Right forelimb (tissue), 1 donor: Measurements from ENCODE around the gene PPM1B.
"Not testable (repeated sequence)": the region's sequence is repeated elsewhere in the genome, so short reads cannot be mapped to it uniquely, and the experiment has no call there.

ENCODE experiments used
- DNase-seq: peaks from one replicate; pipeline ENCODE4 v3.0.0-alpha.2; 2018

Gene PPM1B

DNA sequence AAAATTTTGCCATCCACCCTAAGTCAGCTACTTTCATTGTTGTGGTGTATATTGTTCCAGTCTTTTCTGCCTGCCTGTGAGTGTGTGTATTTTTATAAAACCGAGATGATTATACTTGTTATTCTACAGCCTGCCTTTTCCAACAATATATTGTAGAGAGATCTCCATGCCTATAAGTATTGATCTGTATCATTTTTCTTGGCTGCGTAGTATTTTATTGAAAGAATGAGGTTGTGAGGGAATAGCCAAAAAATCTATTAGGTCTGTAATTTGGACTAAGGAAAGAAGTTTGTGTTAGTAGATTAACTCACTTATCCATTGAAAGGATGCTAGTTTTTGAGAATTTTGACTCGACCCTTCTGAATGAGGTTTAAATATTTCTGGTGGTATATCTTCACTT is 34.9 kb downstream of the PPM1B start:
- DNase-seq = no peak

DNA sequence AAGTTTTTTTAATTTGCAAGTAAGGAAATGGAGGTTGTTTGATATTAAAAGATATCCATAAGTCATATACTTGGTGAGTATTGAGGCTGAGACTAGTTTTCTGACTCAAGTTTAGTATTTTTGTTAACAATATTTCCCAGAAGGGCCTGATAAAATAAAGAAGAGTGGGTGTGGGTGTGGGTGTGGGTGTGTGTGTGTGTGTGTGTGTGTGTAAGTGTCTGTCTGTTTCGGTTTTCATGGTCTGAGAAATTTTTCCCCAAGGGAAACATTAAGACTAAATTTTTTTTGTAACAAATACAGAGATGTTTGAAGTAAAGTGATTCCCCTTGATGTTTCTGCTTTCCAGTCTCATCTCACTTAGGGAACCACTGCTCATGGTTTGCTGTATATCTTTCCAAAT is 36.5 kb downstream of the PPM1B start:
- DNase-seq = no peak

DNA sequence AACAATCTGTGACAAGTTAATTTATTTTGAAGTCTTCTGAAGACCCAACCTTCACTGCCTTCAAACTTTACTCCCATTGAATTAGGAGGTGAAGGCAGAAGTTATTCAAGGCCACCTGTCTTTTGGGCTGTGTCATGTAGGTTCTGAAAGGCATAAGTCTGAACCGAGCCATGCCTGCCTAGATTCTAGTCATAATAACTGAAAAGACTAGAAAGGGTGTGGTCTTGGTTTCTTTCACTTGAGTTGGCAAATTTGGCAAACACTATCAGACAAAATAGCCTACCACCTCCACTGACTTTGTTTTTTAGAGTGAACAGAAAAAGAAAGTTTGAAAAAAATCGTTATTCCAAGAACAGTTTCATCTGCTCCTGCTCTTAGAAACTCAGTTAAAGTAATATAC is 38.4 kb downstream of the PPM1B start:
- no peak for DNase-seq

DNA sequence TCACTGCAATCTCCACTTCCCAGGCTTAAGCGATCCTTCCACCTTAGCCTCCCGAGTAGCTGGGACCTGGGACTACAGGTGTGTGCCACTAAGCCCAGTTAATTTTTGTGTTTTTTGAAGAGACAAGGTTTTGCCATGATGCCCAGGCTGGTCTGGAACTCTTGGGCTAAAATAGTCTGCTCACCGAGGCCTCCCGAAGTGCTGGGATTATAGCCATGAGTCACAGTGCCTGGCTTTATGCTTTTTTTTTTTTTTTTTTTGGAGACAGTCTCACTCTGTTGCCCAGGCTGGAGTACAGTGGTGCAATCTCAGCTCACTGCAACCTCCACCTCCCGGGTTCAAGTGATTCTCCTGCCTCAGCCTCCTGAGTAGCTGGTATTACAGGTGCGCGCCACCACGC is 39.0 kb downstream of the PPM1B start:
- DNase-seq = not testable (repeated sequence)

DNA sequence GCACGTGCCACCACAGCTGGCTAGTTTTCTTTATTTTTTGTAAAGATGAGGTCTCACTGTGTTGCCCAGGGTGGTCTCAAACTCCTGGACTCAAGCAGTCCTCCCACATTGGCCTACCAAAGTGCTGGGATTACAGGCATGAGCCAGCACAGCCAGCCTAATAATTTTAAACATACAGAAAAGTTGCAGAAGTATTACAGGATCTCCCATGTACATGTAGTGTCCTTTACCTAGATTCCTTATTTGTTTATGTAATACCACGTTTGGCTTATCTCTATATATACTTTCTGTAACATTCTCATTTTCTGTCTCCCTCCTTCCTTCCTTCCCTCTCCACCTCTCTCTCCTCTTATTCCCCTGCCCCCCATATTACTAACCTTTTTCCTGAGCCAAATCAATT is 41.7 kb downstream of the PPM1B start:
- no peak for DNase-seq

DNA sequence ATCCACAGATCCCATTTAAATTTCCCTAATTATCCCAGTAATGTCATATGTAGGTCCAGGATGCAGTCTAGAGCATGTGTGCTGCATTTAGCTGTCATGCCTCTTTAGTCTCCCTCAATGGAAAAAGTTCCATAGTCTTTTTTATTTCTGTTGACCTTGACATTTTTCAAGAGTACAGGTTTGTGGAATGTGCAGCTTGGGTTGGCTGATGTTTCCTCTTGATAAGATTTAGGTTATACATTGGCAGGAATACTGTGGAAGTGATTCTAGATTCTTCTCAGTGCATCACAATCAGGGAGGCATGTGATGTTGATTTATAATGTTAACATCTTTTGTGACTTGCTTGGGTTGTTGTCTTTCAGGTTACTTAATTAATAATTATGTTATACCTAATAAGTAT is 42.5 kb downstream of the PPM1B start:
- DNase-seq = no peak

DNA sequence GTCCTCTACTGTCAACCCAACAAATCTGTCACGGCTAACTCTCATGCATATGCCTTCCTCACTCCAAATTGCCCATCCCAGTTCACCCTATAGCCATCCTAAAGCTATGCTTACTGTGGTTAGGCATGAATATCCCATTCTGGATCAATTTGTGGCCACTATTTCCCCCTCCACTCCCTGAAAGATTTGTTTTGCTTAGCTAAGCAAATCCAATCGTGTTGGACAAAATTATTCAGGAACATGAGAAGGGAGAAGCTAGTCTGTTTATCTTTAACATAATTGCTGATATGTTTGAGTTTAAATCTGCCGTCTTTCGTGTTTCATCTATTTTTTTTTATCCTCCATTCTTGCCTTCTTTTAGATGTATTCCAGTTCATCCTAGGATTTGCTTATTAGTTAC is 43.6 kb downstream of the PPM1B start:
- DNase-seq = no peak

DNA sequence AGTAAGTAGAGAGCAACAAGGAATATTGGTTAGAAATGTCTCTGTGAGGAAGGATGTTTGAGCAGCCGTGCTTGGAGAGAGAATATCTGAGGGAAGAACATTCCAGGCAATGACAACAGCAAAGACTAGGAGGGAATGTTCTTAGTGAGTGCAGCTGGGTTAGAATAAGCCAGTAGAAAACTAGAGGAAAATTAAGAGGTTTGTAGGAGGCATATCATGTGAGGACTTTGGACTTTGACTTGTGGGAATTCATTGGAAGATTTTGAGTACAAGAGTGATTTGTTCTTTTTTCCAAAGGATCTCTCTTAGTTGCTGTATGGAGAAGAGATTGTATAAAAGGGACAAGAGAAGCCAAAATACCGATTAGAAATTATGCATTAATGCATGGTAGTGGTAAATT is 47.2 kb downstream of the PPM1B start:
- DNase-seq = no peak

DNA sequence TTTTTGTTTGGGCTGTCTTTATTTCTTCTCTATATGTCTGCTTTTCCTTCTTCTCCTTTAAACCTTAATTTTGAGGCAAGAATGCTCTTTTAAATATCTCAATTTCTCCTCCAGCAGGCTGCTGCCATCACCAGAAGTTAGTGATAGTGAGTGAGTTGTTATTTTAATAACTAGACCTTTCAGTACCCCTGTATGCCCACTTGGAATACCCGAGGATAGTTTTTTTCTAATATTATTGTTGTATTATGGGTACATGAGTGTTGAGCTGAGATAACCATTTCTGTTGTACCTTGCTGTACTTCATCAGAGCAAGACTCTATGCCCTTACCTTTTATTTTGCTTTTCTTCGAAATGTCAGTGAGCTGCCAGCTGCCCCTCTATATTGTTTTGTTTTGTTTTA is 50.1 kb downstream of the PPM1B start:
- DNase-seq = no peak

DNA sequence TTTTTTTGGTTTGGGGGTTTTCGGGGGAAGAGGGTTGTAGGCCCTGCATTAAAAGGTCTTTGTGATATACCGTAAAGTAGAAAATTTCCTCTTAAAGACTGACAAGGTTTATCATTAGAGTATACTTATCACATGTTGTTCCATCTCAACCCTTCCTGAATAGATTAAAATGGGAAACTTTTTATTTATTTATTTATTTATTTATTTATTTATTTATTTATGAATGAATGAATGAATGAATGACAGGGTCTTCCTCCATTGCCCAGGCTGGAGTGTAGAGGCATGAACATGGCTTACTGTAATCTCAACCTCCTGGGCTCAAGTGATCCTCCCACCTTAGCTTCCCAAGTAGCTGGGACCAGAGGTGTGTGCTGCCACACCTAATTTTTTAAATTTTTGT is 58.1 kb downstream of the PPM1B start:
- no peak for DNase-seq

DNA sequence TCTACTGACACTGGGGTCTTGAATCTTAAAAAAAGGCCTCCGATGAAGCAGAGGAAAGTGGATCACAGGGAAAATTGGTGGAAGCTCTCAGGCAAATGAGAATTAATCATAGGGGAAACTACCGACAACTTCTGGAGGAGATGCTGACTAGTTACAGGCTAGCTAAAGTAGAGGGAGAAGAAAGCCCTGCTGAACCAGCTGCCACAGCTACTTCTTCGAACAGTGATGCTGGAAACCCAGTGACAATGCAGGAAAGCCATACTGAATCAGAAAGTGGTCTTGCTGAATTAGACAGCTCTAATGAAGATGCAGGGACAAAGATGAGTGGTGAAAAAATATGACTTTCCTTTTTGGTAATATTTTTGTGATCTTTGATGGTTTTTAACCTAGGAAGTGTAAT is 61.7 kb downstream of the PPM1B start:
- no peak for DNase-seq

DNA sequence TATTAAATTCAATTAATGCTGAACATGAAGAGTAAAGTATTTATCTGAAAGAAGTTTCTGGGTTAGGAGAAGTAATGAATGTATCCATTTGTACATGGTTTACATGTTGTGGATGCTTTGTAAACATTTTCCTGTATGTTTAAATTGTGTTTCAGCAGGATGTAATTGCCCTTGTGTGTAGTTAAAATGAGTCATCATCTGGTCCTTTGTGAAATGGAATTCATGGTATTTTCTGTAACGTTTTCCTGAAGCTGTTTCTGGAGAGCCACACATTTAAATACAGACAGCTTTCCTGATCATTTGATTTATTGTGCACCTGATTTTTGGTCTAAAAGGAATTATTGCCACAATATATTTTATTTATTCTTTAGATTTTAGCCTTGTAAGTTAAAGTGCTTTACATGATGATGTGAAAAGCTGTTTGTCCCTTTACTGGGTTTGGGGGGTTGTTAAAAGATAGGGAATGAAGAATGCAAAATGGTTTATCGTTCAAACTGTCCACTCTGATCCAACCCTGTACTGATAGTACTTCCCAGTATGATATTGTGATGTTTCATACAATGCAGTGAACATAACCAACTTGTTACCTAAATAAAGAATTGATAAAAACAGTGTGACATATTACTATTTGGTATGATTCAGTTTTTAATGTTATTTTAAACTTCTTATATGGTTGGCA is 64.9 kb downstream of the PPM1B start:
- no peak for DNase-seq

DNA sequence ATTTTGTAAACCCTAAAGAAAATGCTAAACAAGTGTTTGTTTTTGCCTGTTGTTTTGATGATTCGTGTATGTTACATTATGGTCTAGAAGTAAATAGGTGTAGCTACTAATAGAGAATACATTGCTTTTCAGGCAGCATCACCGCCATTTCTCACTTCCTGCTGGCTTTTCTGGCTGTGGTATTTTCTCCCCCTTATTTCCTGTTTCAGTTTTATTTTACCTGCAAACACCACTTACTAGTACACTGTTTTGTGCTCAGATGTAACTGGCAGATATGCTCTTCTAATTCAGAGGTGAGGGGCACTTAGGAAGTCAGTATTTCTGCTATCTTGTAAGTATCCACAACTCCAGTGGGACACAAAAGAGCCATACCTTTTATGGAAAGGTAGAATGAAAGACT is 68.5 kb downstream of the PPM1B start:
- DNase-seq = no peak

DNA sequence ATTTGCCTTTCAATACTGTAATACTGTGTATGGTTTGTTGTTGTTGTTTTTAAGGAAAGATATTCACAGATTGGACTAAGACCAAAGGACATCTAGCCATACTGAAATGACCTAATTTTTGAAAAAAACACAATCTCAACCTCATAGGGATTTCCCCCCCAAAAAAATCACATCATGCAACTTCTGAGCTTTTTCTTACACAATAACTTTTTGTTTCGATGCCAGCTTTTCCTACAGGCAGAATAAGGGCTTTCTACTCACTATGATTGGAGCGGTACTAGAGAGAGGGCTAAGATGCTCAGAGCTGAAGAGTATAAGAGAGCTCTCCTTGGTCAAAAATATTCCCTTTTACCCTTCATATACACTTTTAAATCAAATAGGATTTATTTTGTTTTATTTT is 74.2 kb downstream of the PPM1B start:
- DNase-seq = no peak

DNA sequence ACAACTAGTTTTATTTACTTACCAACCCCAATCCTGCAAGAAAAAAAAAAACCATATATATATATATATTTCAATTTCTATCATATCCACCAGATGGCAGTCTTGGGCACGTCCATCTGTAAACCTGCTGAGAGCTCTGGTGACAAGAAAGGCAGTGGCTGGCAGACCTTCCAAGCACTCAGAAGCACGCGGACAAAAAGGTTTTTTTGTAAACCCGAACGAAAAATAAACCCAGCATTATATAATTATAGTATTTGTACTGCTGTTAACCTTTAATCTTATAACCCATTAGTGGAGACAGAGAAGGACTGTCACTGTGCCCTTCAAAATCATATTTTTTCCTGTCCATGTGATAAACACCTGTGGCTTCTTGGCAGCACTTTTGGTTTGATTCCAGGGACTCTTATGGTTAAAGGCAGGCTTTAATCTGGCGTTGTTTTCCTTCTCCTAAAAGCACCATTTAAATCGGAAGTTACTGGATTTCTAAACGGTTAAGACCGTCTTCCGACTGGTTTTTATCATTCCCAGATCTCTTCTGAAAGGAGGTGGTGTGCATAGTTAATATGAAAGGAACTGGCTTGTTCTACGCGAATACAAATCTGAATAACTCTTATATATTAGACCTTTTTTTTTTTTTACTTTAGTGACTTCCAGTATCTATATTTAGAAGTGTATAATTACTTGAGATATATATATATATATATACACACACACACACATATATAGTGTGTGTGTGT is 75.6 kb downstream of the PPM1B start:
- no peak for DNase-seq

DNA sequence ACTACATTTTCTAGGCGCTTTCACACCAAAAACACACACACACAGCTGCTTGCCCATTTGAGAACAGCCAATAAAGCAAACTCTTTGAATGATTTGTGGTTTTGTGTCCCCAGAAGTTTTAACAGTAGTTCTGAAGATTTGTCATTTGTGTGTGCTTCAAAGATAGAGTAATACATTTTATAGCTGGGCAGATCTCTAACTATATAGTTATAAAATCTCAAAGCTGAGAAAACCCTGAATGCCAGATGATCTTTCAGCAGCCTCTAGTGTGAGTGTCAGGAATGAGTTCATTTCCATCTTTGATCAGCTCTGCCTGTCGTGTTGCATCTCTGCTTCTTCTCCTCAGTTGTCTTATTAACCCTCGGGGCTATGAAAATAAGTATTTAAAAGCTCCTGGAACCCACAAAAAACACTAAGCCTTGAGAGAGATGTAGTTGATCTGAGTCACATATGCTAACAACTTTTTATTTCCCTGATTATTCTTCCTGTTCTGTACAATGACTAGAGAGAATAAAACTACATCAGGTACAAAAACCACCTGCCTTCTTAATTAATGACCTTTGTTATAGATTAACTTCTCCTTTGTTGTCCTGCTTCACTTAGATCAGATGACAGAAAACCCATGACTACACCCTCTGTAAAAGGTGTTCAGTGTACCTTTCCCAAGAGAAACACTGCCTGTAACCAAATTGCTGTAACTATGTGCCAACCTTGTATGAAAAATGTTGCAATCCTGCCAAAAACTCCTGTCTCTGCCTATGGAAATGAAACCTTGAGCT is 76.6 kb downstream of the PPM1B start:
- no peak for DNase-seq

DNA sequence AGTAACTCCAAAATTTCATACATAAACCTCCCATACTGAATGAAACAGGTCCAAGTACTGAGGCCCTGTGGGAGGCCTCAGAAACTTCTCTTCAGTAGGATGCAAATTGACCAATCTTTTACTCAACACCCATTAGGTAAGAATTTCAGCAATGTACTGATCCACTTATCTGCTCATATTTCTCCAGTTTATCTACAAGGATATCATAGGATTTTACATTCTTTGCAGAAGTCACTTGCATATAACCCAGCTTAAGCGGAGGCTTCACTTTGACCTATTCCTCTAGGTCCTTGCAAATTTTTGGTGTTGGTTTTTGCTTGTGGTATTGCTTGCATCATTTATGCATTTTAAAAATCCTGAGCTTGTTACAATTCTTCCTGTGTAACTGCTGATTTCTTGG is 77.8 kb downstream of the PPM1B start:
- DNase-seq = no peak

DNA sequence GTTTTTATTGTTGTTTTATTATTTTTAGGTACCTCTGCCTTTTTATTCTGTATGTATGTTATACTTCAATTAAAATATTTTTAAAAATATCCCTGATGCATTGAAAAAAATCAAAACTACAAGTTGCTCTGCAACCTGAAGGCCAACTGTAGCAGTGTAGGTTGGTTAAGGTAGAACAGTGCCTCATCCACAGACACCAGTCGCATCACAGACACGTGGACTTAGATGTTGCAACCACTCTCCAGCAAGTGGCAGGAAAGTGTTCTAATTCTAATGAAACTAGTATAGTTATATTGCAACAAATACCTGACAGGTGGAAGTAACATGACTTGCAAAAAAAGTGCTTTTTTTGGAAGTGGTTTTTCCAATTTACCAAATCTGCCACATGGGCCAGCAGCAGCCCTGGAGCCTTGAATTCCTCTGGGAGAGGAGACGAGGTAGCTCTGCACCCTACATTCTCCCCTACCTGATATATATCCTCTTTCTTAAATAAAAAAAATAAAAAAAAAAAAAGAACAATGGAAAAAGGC is 78.2 kb downstream of the PPM1B start:
- DNase-seq = no peak

DNA sequence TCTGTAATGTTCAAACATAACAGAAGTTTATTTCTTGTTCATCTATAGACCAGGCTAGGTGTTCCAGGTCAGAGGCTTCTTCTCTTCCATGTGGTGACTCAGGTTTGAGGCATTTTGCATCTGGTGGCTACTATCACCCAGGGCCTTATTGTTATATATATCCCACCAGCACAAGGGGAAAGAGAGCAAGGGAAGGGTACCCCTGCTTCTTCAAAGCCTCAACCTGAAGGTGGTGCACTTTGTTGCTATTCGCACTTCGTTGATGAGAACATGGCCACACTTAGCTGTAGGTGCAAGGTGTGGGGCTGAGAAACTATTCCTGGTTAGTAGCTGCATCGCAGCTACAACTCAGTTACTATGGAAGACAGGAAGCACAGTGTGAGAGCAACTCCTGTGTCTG is 79.2 kb downstream of the PPM1B start:
- no peak for DNase-seq

DNA sequence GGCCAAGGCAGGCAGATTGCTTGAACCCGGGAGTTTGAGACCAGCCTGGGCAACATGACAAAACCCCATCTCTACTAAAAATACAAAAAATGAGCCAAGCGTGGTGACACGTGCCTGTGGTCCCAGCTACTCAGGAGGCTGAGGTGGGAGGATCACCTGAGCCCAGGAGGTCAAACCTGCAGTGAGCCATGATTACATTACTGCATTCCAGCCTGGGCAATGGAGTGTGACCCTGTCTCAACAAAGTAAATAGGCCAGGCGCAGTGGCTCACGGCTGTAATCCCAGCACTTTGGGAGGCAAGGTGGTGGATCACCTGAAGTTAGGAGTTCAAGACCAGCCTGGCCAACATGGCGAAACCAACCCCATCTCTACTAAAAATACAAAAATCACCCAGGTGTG is 80.6 kb downstream of the PPM1B start:
- not testable (repeated sequence) for DNase-seq

DNA sequence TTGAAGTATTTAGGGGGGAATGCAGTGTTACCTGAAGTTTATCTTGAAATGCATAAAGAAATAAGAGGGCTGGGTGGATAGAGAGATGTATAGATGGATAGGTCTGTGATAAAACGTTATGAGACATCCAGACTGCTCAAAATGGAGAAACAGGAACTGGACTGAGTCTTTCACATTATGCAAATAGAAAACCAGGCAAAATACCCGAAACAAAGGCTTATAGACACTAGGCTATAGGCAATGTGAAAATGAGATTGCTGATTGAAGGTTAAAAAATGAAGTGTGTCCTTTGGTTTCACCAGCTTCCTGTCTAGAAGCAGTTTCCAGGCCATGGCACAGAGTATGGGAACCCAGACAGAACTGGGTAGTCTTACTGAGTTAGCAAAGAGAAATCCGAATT is 81.7 kb downstream of the PPM1B start:
- no peak for DNase-seq

DNA sequence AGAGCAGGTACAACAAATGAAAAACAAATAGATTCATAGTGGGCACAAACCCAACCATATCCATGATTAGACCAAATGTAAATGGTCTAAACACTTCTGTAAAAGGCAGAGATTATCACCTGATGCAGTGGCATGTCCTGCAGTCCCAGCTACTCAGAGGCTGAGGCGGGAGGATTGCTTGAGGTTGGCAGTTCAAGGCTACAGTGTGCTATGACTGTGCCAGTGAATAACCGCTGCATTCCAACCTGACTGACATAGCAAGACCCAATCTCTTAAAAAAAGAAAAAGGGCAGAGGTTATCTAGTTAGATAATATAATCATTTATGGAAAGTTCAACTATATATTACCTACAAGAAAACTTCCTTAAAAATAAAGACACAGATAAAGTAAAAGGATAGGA is 85.3 kb downstream of the PPM1B start:
- no peak for DNase-seq

DNA sequence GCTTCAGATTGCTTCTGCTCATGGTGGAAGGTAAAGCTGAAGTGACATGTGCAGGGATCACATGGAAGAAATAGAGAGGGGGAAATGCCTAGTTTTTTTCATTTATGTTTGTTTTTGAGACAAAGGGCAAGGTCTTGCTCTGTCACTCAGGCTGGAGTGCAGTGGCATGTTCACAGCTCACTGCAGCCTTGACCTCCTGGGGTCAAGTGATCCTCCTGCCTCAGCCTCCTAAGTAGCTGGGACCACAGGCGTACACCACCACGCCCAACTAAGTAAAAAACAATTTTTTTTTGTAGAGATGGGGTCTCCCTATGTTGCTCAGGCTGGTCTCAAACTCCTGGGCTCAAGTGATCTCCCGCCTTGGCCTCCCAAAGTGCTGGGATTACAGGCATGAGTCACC is 87.0 kb downstream of the PPM1B start:
- DNase-seq = not testable (repeated sequence)

DNA sequence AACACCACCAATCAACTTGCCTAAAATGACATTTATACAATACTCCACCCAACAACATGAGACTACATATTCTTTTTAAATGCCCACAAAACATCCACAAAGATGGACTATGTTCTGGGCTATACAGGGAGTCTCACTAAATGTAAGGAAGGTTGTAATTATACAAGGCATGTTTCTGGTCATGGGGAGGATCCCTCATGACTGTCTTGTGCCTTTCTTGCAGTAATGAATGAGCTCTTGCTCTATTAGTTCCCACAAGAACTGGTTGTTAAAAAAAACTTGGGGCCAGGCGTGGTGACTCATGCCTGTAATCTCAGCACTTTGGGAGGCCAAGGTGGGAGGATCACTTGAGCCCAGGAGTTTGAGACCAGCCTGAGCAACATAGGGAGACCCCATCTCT is 89.1 kb downstream of the PPM1B start:
- not testable (repeated sequence) for DNase-seq
